H1 (cell line): ENCODE data around the gene KCNE3. TPM values are rescaled to one million over a fixed set of nuclear protein-coding genes. Genes with fewer than 3 reads are reported as not detected.

Experiments
- CTCF ChIA-PET: fragments of 300-600 bp; sonication (Branson Sonifier 250); formaldehyde crosslinking; loops from one replicate; lab custom pipeline; 2021; ENCODE audit not compliant: partially characterized antibody; lab: Charles Lee
- POLR2A ChIA-PET: fragments of 300-600 bp; sonication (Branson Sonifier 250); formaldehyde crosslinking; loops from one replicate; lab custom pipeline; 2021; ENCODE audit warnings: inconsistent platforms; ENCODE audit not compliant: partially characterized antibody; lab: Charles Lee
- DNase-seq, 2 experiments: peaks; one replicate each; pipeline versions ENCODE4 v3.0.0 to v3.0.0-alpha.2; 2010 to 2022; ENCODE audit warnings: low spot score in 2 of 2, low read depth in 1 of 2, mixed read lengths in 1 of 2
- FAIRE-seq: peaks from 2 replicates; lab custom pipeline; 2011; peaks lifted over from hg19 to GRCh38; lab: Jason Lieb, UNC
- H2AFZ ChIP-seq: 2 replicates; pipeline ENCODE4 v1.8.1; 2012; ENCODE audit warnings: low read length, inconsistent platforms
- H2AK5ac ChIP-seq: 2 replicates; pipeline ENCODE4 v1.6.1; 2013; ENCODE audit warnings: low read depth, low read length
- H2BK120ac ChIP-seq: replicated peaks from 2 replicates; pipeline ENCODE3; 2013; ENCODE audit warnings: low read depth, low read length, inconsistent platforms
- H2BK12ac ChIP-seq: 2 replicates; pipeline ENCODE4 v1.6.1; 2013; ENCODE audit warnings: low read depth, low read length
- H2BK15ac ChIP-seq: 2 replicates; pipeline ENCODE4 v1.6.1; 2013; ENCODE audit warnings: low read length
- H2BK20ac ChIP-seq: 2 replicates; pipeline ENCODE4 v1.6.1; 2013; ENCODE audit warnings: low read length
- H2BK5ac ChIP-seq: 2 replicates; pipeline ENCODE4 v1.6.1; 2013; ENCODE audit warnings: low read depth, low read length
- H3K14ac ChIP-seq: 2 replicates; pipeline ENCODE4 v1.6.1; 2013; ENCODE audit warnings: inconsistent platforms; ENCODE audit not compliant: insufficient read length
- H3K18ac ChIP-seq: 2 replicates; pipeline ENCODE4 v1.6.1; 2013; ENCODE audit warnings: low read length; ENCODE audit errors: extremely low read depth
- H3K23ac ChIP-seq: 2 replicates; pipeline ENCODE4 v1.6.1; 2013; ENCODE audit warnings: inconsistent platforms; ENCODE audit not compliant: insufficient read length
- H3K23me2 ChIP-seq: 2 replicates; pipeline ENCODE4 v1.6.1; 2013; ENCODE audit warnings: low read depth, low read length
- H3K27ac ChIP-seq: 2 replicates; pipeline ENCODE4 v1.6.1; 2011; ENCODE audit warnings: low read depth, low read length, inconsistent platforms
- H3K27me3 ChIP-seq, 4 experiments: replicated peaks in 1 of 4; 1 replicate in 1 of 4; 2 replicates in 3 of 4; pipeline versions ENCODE4 v1.6.1 to v1.8.1; 2011 to 2013; ENCODE audit warnings: low read length in 3 of 4, mild to moderate bottlenecking in 3 of 4, inconsistent platforms in 2 of 4, mixed read lengths in 2 of 4, moderate library complexity in 1 of 4; ENCODE audit not compliant: control insufficient read depth in 3 of 4, insufficient read depth in 3 of 4; ENCODE audit errors: extremely low read depth in 1 of 4
- H3K36me3 ChIP-seq, 4 experiments: 2 replicates each; pipeline versions ENCODE4 v1.6.1 to v1.8.1; 2011 to 2013; ENCODE audit warnings: mild to moderate bottlenecking in 4 of 4, low read length in 3 of 4, moderate library complexity in 2 of 4, control low read depth in 1 of 4, inconsistent platforms in 1 of 4; ENCODE audit not compliant: insufficient read depth in 4 of 4, control insufficient read depth in 2 of 4
- H3K4ac ChIP-seq: replicated peaks from 2 replicates; pipeline ENCODE3; 2013; ENCODE audit warnings: low read length, low read depth, mixed read lengths, inconsistent platforms; ENCODE audit not compliant: insufficient read length
- H3K4me1 ChIP-seq, 4 experiments: replicated peaks in 1 of 4; 1 replicate in 1 of 4; 2 replicates in 3 of 4; pipeline versions ENCODE4 v1.6.1 to v1.8.1; 2011 to 2013; ENCODE audit warnings: low read length in 3 of 4, inconsistent platforms in 2 of 4, mixed read lengths in 1 of 4; ENCODE audit not compliant: insufficient read depth in 4 of 4, control insufficient read depth in 3 of 4
- H3K4me2 ChIP-seq, 2 experiments: 2 replicates each; pipeline versions ENCODE4 v1.6.1 to v1.8.1; 2011 to 2013; ENCODE audit warnings: low read depth in 2 of 2, low read length in 2 of 2, control low read depth in 1 of 2, inconsistent platforms in 1 of 2, mild to moderate bottlenecking in 1 of 2; ENCODE audit not compliant: insufficient read depth in 1 of 2
- H3K4me3 ChIP-seq, 4 experiments: fragments of 200-600, 300-600 bp in 1 of 4; sonication (generic), shearing (Covaris generic), sonication (Bioruptor Twin) in 1 of 4; 2 replicates each; pipeline versions ENCODE4 v1.5.1 to v1.8.1; 2011 to 2016; ENCODE audit warnings: low read length in 4 of 4, low read depth in 3 of 4, control low read depth in 2 of 4, inconsistent platforms in 2 of 4, mild to moderate bottlenecking in 2 of 4, mixed read lengths in 1 of 4, moderate library complexity in 1 of 4; ENCODE audit not compliant: insufficient read depth in 2 of 4; ENCODE audit errors: extremely low read depth in 1 of 4
- H3K56ac ChIP-seq: replicated peaks from 2 replicates; pipeline ENCODE3; 2013; ENCODE audit warnings: low read depth, mild to moderate bottlenecking, mixed read lengths, low read length, inconsistent platforms; ENCODE audit not compliant: insufficient read length
- H3K79me1 ChIP-seq: 2 replicates; pipeline ENCODE4 v1.6.1; 2013; ENCODE audit warnings: low read depth, low read length, control low read depth
- H3K79me2 ChIP-seq, 2 experiments: 2 replicates each; pipeline versions ENCODE4 v1.6.1 to v1.8.1; 2012 to 2013; ENCODE audit warnings: low read length in 2 of 2, mild to moderate bottlenecking in 2 of 2, inconsistent platforms in 1 of 2; ENCODE audit not compliant: insufficient read depth in 2 of 2, control insufficient read depth in 1 of 2
- H3K9ac ChIP-seq, 4 experiments: replicated peaks in 1 of 4; 1 replicate in 1 of 4; 2 replicates in 3 of 4; pipeline versions ENCODE4 v1.6.1 to v1.8.1; 2011 to 2013; ENCODE audit warnings: low read depth in 3 of 4, low read length in 3 of 4, control low read depth in 2 of 4, mild to moderate bottlenecking in 2 of 4, moderate library complexity in 2 of 4, inconsistent platforms in 1 of 4; ENCODE audit errors: extremely low read depth in 1 of 4
- H3K9me3 ChIP-seq, 2 experiments: 2 replicates each; pipeline versions ENCODE4 v1.6.1 to v1.8.1; 2012 to 2013; ENCODE audit warnings: mild to moderate bottlenecking in 2 of 2, moderate library complexity in 2 of 2, control low read depth in 1 of 2, inconsistent platforms in 1 of 2, low read depth in 1 of 2, low read length in 1 of 2, mixed read lengths in 1 of 2; ENCODE audit not compliant: insufficient read depth in 2 of 2
- H4K20me1 ChIP-seq, 2 experiments: replicated peaks in 1 of 2; 2 replicates each; pipeline versions ENCODE3 to v1.8.1; 2011 to 2013; ENCODE audit warnings: inconsistent platforms in 2 of 2, low read length in 2 of 2, mild to moderate bottlenecking in 1 of 2; ENCODE audit not compliant: insufficient read depth in 2 of 2, control insufficient read depth in 1 of 2
- H4K5ac ChIP-seq: 2 replicates; pipeline ENCODE4 v1.6.1; 2013; ENCODE audit warnings: low read length, low read depth, mixed read lengths, inconsistent platforms; ENCODE audit not compliant: insufficient read length
- H4K8ac ChIP-seq: 2 replicates; pipeline ENCODE4 v1.8.0; 2013; ENCODE audit warnings: mild to moderate bottlenecking, moderate library complexity, low read length, inconsistent platforms; ENCODE audit not compliant: insufficient read depth; ENCODE audit errors: extremely low read depth
- H4K91ac ChIP-seq: replicated peaks from 2 replicates; pipeline ENCODE3; 2013; ENCODE audit warnings: low read length, mixed read lengths, inconsistent platforms; ENCODE audit not compliant: insufficient read length
- CHD1 ChIP-seq: IDR thresholded peaks from 2 replicates; pipeline ENCODE4 v1.6.1; 2012; ENCODE audit warnings: low read depth, low read length, improper control_type of control experiment
- POLR2AphosphoS5 ChIP-seq: IDR thresholded peaks from 2 replicates; pipeline ENCODE4 v1.6.1; 2011; ENCODE audit warnings: low read depth, low read length
- YY1 ChIP-seq: IDR thresholded peaks from 2 replicates; pipeline ENCODE4 v1.6.1; 2011; ENCODE audit warnings: low read depth, mild to moderate bottlenecking, low read length
- WGBS, 2 experiments: shearing (Covaris generic) in 1 of 2; methylation state at CpG; one replicate each; pipeline versions ENCODE4 v1.1.6 to v1.1.7; 2013 to 2015; ENCODE audit warnings: low lambda C conversion rate in 2 of 2, mixed read lengths in 2 of 2, inconsistent platforms in 1 of 2, low coverage in 1 of 2, missing lambda C conversion rate in 1 of 2; ENCODE audit not compliant: insufficient replicate concordance in 2 of 2, insufficient coverage in 1 of 2, insufficient read length in 1 of 2; ENCODE audit errors: extremely low coverage in 1 of 2, missing lambda C conversion rate in 1 of 2; 5-methylcytosine and 5-hydroxymethylcytosine counted together
- polyA plus RNA-seq, 7 experiments: library from polyadenylated mRNA; depleted of rRNA in 3 of 7; stranded (reverse) in 5 of 7; unstranded in 2 of 7; fragments of >200 nt in 5 of 7; fragments of 200-250 nt in 2 of 7; gene quantifications; 1 replicate in 5 of 7; 2 replicates in 1 of 7; 4 replicates in 1 of 7; pipeline versions ENCODE4 v1.2.1 to v1.2.3, GENCODE V29; 2011 to 2013; ENCODE audit warnings: missing spikeins in 2 of 7, mixed read lengths in 2 of 7
- total RNA-seq: library from RNA; stranded (reverse); fragmentation: NEBNext Ultra II Directional; extraction: Animal tissue kit (Norgen Biotek cat#: 25700); gene quantifications from 2 replicates; pipeline ENCODE4 v1.2.1, GENCODE V29; 2021
- TF ChIP-seq, protein P1 (sequence below): IDR thresholded peaks from 2 replicates; pipeline ENCODE4 v1.6.1; 2012; ENCODE audit warnings: inconsistent platforms
- TF ChIP-seq, protein P2 (sequence below): IDR thresholded peaks from 2 replicates; pipeline ENCODE4 v1.6.1; 2012; ENCODE audit warnings: low read length, inconsistent platforms

KCNE3 gene
- total and polyA plus RNA-seq, 2 of the 8 experiments (the other 6 are each of a cell fraction or from before 2014, with no cell fraction given): 1.9 to 3.5 TPM

DNA sequence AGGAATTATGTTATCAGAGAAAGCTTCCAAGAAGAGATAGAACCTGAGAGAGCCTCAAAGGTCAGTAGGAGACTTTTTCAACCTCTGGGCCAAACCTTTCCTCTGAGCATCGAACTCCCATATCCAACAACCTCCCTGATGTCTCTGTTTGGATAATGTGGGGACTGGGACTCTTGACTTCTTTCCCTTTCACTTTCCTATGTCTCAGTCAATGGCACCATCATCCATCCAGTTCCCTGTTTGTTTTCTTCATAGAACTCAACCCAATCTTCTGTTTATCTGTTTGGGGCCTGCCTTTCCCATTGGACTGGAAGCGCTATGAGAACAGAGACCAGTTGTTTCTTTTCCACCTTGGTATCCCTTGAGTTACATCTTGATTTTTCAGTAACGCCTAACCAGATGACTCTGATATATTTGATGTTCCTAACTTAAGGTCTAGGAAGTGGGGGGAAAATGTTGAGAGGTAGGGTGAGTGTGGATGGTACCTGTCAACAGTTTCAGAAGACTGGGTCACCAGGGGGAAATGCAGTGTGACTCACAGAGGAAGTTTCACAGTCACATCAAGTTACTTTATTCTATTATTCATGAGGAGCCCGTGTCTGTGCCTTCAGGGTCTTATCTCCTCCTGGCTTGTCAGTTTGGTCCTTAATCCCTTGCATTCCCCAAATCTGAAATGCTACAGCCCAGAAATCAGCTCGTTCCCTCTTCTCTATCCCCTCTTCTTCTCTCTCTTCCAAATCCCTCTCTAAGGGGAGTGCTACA lies 4.5 kb upstream of the KCNE3 start:
- no peak overlapping the region for H3K4ac ChIP-seq
- H3K23ac ChIP-seq: no peak overlapping the region
- H2BK15ac ChIP-seq: no peak overlapping the region
- H3K56ac ChIP-seq: no peak overlapping the region
- H2BK12ac ChIP-seq: no peak overlapping the region
- no peak overlapping the region for H2AFZ ChIP-seq
- no peak overlapping the region for H4K91ac ChIP-seq
- no peak overlapping the region for H3K4me2 ChIP-seq
- H3K9ac ChIP-seq: no peak overlapping the region
- no peak for DNase-seq
- no peak overlapping the region for H3K14ac ChIP-seq
- no peak overlapping the region for H3K4me3 ChIP-seq
- H4K5ac ChIP-seq: no peak overlapping the region
- no peak overlapping the region for H3K18ac ChIP-seq
- no peak for FAIRE-seq
- no peak overlapping the region for H4K8ac ChIP-seq
- peaks cover 4 to 9% (median 8%) of the 10 kb centered on the region in 4 experiments for H3K4me1 ChIP-seq
- no peaks in the 10 kb centered on the region; the same call in 1 of the 2 replicates for H3K23me2 ChIP-seq
- H4K20me1 ChIP-seq: no peaks in the 10 kb centered on the region
- H2AK5ac ChIP-seq: no peak overlapping the region
- WGBS, 2 experiments: 91% methylated on average over 5 of the region's 5 CpGs; no CpG with 5 or more reads in 1 of the 2 experiments
- no peaks in the 10 kb centered on the region for H3K9me3 ChIP-seq
- H3K79me2 ChIP-seq: no peaks in the 10 kb centered on the region
- H2BK5ac ChIP-seq: no peak overlapping the region
- POLR2A ChIA-PET: interaction anchor here (1.2 kb wide), 1 partner anchor 22 kb away, joined by 3 read pairs; the partner anchor contains the start of gene LIPT2
- no peak overlapping the region for H3K27ac ChIP-seq
- H2BK20ac ChIP-seq: no peak overlapping the region
- TF ChIP-seq YY1 (no peak), CHD1 (no peak), POLR2AphosphoS5 (no peak)
- TF ChIP-seq, protein P1, sequence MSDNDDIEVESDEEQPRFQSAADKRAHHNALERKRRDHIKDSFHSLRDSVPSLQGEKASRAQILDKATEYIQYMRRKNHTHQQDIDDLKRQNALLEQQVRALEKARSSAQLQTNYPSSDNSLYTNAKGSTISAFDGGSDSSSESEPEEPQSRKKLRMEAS: no peak
- TF ChIP-seq, protein P2, sequence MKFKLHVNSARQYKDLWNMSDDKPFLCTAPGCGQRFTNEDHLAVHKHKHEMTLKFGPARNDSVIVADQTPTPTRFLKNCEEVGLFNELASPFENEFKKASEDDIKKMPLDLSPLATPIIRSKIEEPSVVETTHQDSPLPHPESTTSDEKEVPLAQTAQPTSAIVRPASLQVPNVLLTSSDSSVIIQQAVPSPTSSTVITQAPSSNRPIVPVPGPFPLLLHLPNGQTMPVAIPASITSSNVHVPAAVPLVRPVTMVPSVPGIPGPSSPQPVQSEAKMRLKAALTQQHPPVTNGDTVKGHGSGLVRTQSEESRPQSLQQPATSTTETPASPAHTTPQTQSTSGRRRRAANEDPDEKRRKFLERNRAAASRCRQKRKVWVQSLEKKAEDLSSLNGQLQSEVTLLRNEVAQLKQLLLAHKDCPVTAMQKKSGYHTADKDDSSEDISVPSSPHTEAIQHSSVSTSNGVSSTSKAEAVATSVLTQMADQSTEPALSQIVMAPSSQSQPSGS: no peak
- no peaks in the 10 kb centered on the region for H3K36me3 ChIP-seq
- no peaks in the 10 kb centered on the region for H3K79me1 ChIP-seq
- CTCF ChIA-PET: interaction anchor here (0.9 to 1.5 kb wide), 5 partner anchors 20 to 99 kb away, joined by 3 to 6 read pairs (median 4); no protein-coding TSS in a partner anchor
- H3K27me3 ChIP-seq: peaks cover 0 to 3% (median 0%) of the 10 kb centered on the region in 4 experiments; a peak in 2 of 7 replicates
- no peak overlapping the region for H2BK120ac ChIP-seq
